HepG2 (cell line): ENCODE results near the gene SLC23A3. TPM values are rescaled to one million over a fixed set of nuclear protein-coding genes. Genes with fewer than 3 reads are reported as not detected.

Experiments
- ATAC-seq: fragments of 200-7000 bp; cut with Tn5 transposase; 3 replicates; pipeline ENCODE4 v1.9.1; 2020; ENCODE audit warnings: mild to moderate bottlenecking, moderate library complexity
- Bru-seq: library from RNA; stranded (reverse); fragments of 400-500 nt; gene quantifications from one replicate; lab custom pipeline; 2021; lab: Mats Ljungman, UMichigan
- BruChase-seq, 2 experiments: library from RNA; stranded (reverse); fragments of 400-500 nt; gene quantifications; one replicate each; lab custom pipeline; 2021; lab: Mats Ljungman, UMichigan
- BruUV-seq: library from RNA; stranded (reverse); fragments of 400-500 nt; replicated peaks from 2 replicates; lab custom pipeline; 2021; lab: Mats Ljungman, UMichigan
- CTCF ChIA-PET: fragments of 300-600 bp; formaldehyde crosslinking; extraction: SDS; loops from one replicate; lab custom pipeline; 2021; ENCODE audit warnings: low total read pairs, inconsistent platforms, low intra/inter-chr PET ratio; lab: Yijun Ruan, JAX
- POLR2A ChIA-PET: fragments of 350-600 bp; sonication (Branson Sonifier 250); formaldehyde crosslinking; loops from one replicate; lab custom pipeline; 2020; ENCODE audit warnings: antibody characterized with exemption, inconsistent platforms; lab: Yijun Ruan, JAX
- DNase-seq: peaks from one replicate; pipeline ENCODE4 v3.0.0-alpha.2; 2015; ENCODE audit warnings: low spot score
- FAIRE-seq: peaks from 3 replicates; lab custom pipeline; 2011; peaks lifted over from hg19 to GRCh38; lab: Jason Lieb, UNC
- H2AFZ ChIP-seq: one replicate; pipeline ENCODE4 v1.6.1; 2011; ENCODE audit warnings: low read length, inconsistent platforms
- H3K27ac ChIP-seq: fragments of 300-600 bp; 3 replicates; pipeline ENCODE4 v1.8.0; 2011; ENCODE audit warnings: mixed run types, mild to moderate bottlenecking, mixed read lengths, low read length, inconsistent platforms; ENCODE audit not compliant: insufficient read depth; ENCODE audit errors: extremely low read length
- H3K27me3 ChIP-seq, 2 experiments: fragments of 200-600 bp in 1 of 2; 2 replicates in 1 of 2; 3 replicates in 1 of 2; pipeline versions ENCODE4 v1.6.0 to v1.8.0; 2011; ENCODE audit warnings: low read length in 2 of 2, mild to moderate bottlenecking in 2 of 2, moderate library complexity in 2 of 2, inconsistent platforms in 1 of 2; ENCODE audit not compliant: insufficient read depth in 2 of 2, control insufficient read depth in 1 of 2
- H3K36me3 ChIP-seq, 2 experiments: fragments of 200-600 bp in 1 of 2; replicated peaks in 1 of 2; 2 replicates in 1 of 2; 3 replicates in 1 of 2; pipeline versions ENCODE4 v1.5.1 to v1.8.0; 2011; ENCODE audit warnings: low read length in 2 of 2, inconsistent platforms in 1 of 2; ENCODE audit not compliant: insufficient read depth in 2 of 2, control insufficient read depth in 1 of 2
- H3K4me1 ChIP-seq: 2 replicates; pipeline ENCODE4 v1.5.1; 2012; ENCODE audit warnings: low read length, inconsistent platforms; ENCODE audit not compliant: insufficient read depth
- H3K4me2 ChIP-seq: 2 replicates; pipeline ENCODE4 v1.6.0; 2011; ENCODE audit warnings: low read depth, low read length, inconsistent platforms
- H3K4me3 ChIP-seq, 3 experiments: fragments of 200-600 bp in 1 of 3; sonication (generic), shearing (Covaris generic) in 1 of 3; replicated peaks in 1 of 3; 2 replicates each; pipeline ENCODE4 v1.5.1; 2011 to 2016; ENCODE audit warnings: low read length in 3 of 3, inconsistent platforms in 2 of 3, low read depth in 2 of 3, mild to moderate bottlenecking in 2 of 3, control low read depth in 1 of 3, mixed read lengths in 1 of 3; ENCODE audit not compliant: insufficient read depth in 1 of 3
- H3K79me2 ChIP-seq: one replicate; pipeline ENCODE4 v1.6.1; 2011; ENCODE audit warnings: low read length, inconsistent platforms; ENCODE audit not compliant: insufficient read depth
- H3K9ac ChIP-seq: 2 replicates; pipeline ENCODE4 v1.6.0; 2011; ENCODE audit warnings: mild to moderate bottlenecking, low read depth, low read length, inconsistent platforms; ENCODE audit not compliant: insufficient read depth
- H3K9me3 ChIP-seq: 2 replicates; pipeline ENCODE4 v1.5.1; 2012; ENCODE audit warnings: mild to moderate bottlenecking, low read length
- H4K20me1 ChIP-seq: 2 replicates; pipeline ENCODE4 v1.6.0; 2011; ENCODE audit warnings: inconsistent platforms, mild to moderate bottlenecking, low read length, moderate library complexity; ENCODE audit not compliant: insufficient read depth
- CC2D1A ChIP-seq: sonication (generic); formaldehyde crosslinking; IDR thresholded peaks from 2 replicates; pipeline ENCODE4 v1.8.1; 2023; ENCODE audit warnings: mild to moderate bottlenecking, missing genetic modification reagents
- FOXK2 ChIP-seq: fragments of 450-650 bp; IDR thresholded peaks from 2 replicates; pipeline ENCODE4 v1.6.1; 2016
- HNF4G ChIP-seq, 2 experiments: sonication (generic) in 1 of 2; formaldehyde crosslinking in 1 of 2; IDR thresholded peaks; 2 replicates each; pipeline versions ENCODE4 v1.4.0 to v1.6.1; 2011 to 2020; ENCODE audit warnings: borderline replicate concordance in 2 of 2, low read depth in 2 of 2, mild to moderate bottlenecking in 2 of 2, low read length in 1 of 2, missing genetic modification reagents in 1 of 2, moderate library complexity in 1 of 2
- NONO ChIP-seq, 2 experiments: fragments of 450-650 bp in 1 of 2; sonication (generic) in 1 of 2; formaldehyde crosslinking in 1 of 2; IDR thresholded peaks in 1 of 2; conservative IDR thresholded peaks in 1 of 2; 2 replicates each; pipeline versions ENCODE4 v1.6.1 to v1.8.0; 2017 to 2022; ENCODE audit warnings: mild to moderate bottlenecking in 1 of 2, missing genetic modification reagents in 1 of 2, moderate library complexity in 1 of 2
- PATZ1 ChIP-seq: sonication (generic); formaldehyde crosslinking; IDR thresholded peaks from 2 replicates; pipeline ENCODE4 v1.4.0; 2020; ENCODE audit warnings: missing genetic modification reagents
- PHB2 ChIP-seq: fragments of 450-650 bp; IDR thresholded peaks from 2 replicates; pipeline ENCODE4 v1.6.1; 2018; ENCODE audit not compliant: partially characterized antibody
- SIX4 ChIP-seq: sonication (generic); formaldehyde crosslinking; IDR thresholded peaks from 2 replicates; pipeline ENCODE4 v1.4.0; 2020; ENCODE audit warnings: missing genetic modification reagents
- SRSF4 ChIP-seq: fragments of 200-400 bp; formaldehyde crosslinking; IDR thresholded peaks from one replicate; pipeline ENCODE4 v1.6.1; 2018; ENCODE audit warnings: mild to moderate bottlenecking, low read depth, low read length, moderate library complexity; ENCODE audit not compliant: poor library complexity, severe bottlenecking
- ZFP82 ChIP-seq: sonication (generic); formaldehyde crosslinking; IDR thresholded peaks from 2 replicates; pipeline ENCODE4 v1.5.1; 2020; ENCODE audit warnings: mild to moderate bottlenecking, missing genetic modification reagents, borderline replicate concordance
- ZNF263 ChIP-seq: sonication (generic); formaldehyde crosslinking; IDR thresholded peaks from 2 replicates; pipeline ENCODE4 v1.4.0; 2020; ENCODE audit warnings: missing genetic modification reagents
- WGBS: methylation state at CpG from one replicate; pipeline ENCODE4 v1.1.6; 2017; ENCODE audit warnings: low lambda C conversion rate; 5-methylcytosine and 5-hydroxymethylcytosine counted together
- in situ Hi-C: cut with HindIII; loops from 2 replicates; pipeline ENCODE4 v1.10.0; 2017; ENCODE audit warnings: low pct_unique_long_range_greater_than_20kb; ENCODE audit not compliant: extremely low pct_ligation_motif_present
- intact Hi-C: fragments of 100-400 bp; cut with micrococcal nuclease; formaldehyde crosslinking; loops from one replicate; pipeline ENCODE4 v1.10.0; 2022; ENCODE audit not compliant: unreplicated experiment
- long read RNA-seq, 2 experiments: library from RNA in 1 of 2; library from polyadenylated mRNA in 1 of 2; stranded (forward) in 1 of 2; unstranded in 1 of 2; transcript quantifications; one replicate each; pipeline ENCODE4 v2.0.0, GENCODE V29; 2019 to 2022
- polyA minus RNA-seq, 3 experiments: library from RNA; depleted of rRNA, polyadenylated mRNA; stranded (reverse); fragments of >200 nt; gene quantifications; 2 replicates each; pipeline ENCODE4 v1.2.3, GENCODE V29; 2011; ENCODE audit warnings: low replicate concordance in 1 of 3
- polyA plus RNA-seq, 8 experiments: library from polyadenylated mRNA; depleted of rRNA in 3 of 8; stranded (reverse) in 7 of 8; unstranded in 1 of 8; fragments of >200 nt; fragmentation: Illumina TruSeq in 4 of 8; extraction: Trizol in 4 of 8; gene quantifications; 2 replicates each; pipeline versions ENCODE4 v1.2.1 to v1.2.3, GENCODE V29; 2011 to 2016; ENCODE audit warnings: low read depth in 4 of 8, missing spikeins in 1 of 8, mixed read lengths in 1 of 8; ENCODE audit not compliant: insufficient read depth in 1 of 8
- total RNA-seq, 5 experiments: library from RNA; depleted of rRNA; stranded (reverse); fragments of >200 nt; fragmentation: Illumina TruSeq; extraction: Trizol; gene quantifications; 2 replicates each; pipeline ENCODE4 v1.2.3, GENCODE V29; 2016; ENCODE audit warnings: low read depth in 1 of 5

Gene SLC23A3
- total RNA-seq (2016; rRNA removed; fragmentation: Illumina TruSeq; extraction: Trizol) (0.38 TPM in 1 of 2 replicates, not detected in the other), polyA plus RNA-seq (2011; rRNA removed) (0.78 and 2.1 TPM in 2 replicates), polyA minus RNA-seq (2011; rRNA and poly(A)+ RNA removed; ENCODE audit: low replicate concordance) (2.2 and 2.4 TPM in 2 replicates), Bru-seq, nascent RNA (percentile 53 among the genes with signal in this experiment), BruChase-seq, experiment 1, labeled RNA remaining after a 6-hour chase (percentile 65 among the genes with signal in this experiment), BruChase-seq, experiment 2, labeled RNA remaining after a 2-hour chase (percentile 56 among the genes with signal in this experiment)
- total RNA-seq (2016; cell fraction: cytosol; rRNA removed; fragmentation: Illumina TruSeq; extraction: Trizol; ENCODE audit: low read depth) = 0.40 and 0.71 TPM in 2 replicates
- 0.37 TPM in 1 of 2 replicates, not detected in the other for total RNA-seq (2016; cell fraction: insoluble cytoplasmic fraction; rRNA removed; fragmentation: Illumina TruSeq; extraction: Trizol)
- 0.21 and 0.37 TPM in 2 replicates for total RNA-seq (2016; cell fraction: membrane; rRNA removed; fragmentation: Illumina TruSeq; extraction: Trizol)
- 0.34 and 0.56 TPM in 2 replicates for total RNA-seq (2016; cell fraction: nucleus; rRNA removed; fragmentation: Illumina TruSeq; extraction: Trizol)
- polyA plus RNA-seq (2011; cell fraction: cytosol; rRNA removed) = 0.10 and 0.12 TPM in 2 replicates
- polyA plus RNA-seq (2011; cell fraction: nucleus; rRNA removed) = 7.7 and 12.3 TPM in 2 replicates
- polyA plus RNA-seq (2012) = 0.89 and 1.8 TPM in 2 replicates
- polyA plus RNA-seq (2016; cell fraction: cytosol; fragmentation: Illumina TruSeq; extraction: Trizol; ENCODE audit: low read depth) = not detected in 2 replicates
- polyA plus RNA-seq (2016; cell fraction: insoluble cytoplasmic fraction; fragmentation: Illumina TruSeq; extraction: Trizol; ENCODE audit: low read depth) = not detected in 2 replicates
- not detected in 2 replicates for polyA plus RNA-seq (2016; cell fraction: membrane; fragmentation: Illumina TruSeq; extraction: Trizol; ENCODE audit: low read depth)
- 2.0 and 2.1 TPM in 2 replicates for polyA plus RNA-seq (2016; cell fraction: nucleus; fragmentation: Illumina TruSeq; extraction: Trizol; ENCODE audit: insufficient read depth, low read depth)
- 0.30 TPM in 1 of 2 replicates, not detected in the other for polyA minus RNA-seq (2011; cell fraction: cytosol; rRNA and poly(A)+ RNA removed)
- polyA minus RNA-seq (2011; cell fraction: nucleus; rRNA and poly(A)+ RNA removed) = 3.2 and 5.2 TPM in 2 replicates
- long read RNA-seq, experiment 1 = 0 reads
- long read RNA-seq, experiment 2 = 0 reads

GRCh38 chr2:219169930-219170654 lies at the start of gene SLC23A3:
Gene SLC23A3 (minus strand): TSS chr2:219170029. CDS start chr2:219169984, 45 bp downstream.
- Histone ChIP-seq H3K27me3 (peaks cover 0 to 2% of the 10 kb centered on the region in 2 experiments; a peak in 1 of 5 replicates), H3K9ac (no peak within 1 kb of the TSS), H3K9me3 (no peaks in the 10 kb centered on the region), H3K4me3 (peak within 1 kb of the TSS in 1 of 3 experiments; percentile 1; a peak in 1 of 6 replicates), H4K20me1 (no peaks in the 10 kb centered on the region), H3K4me2 (no peak within 1 kb of the TSS), H3K79me2 (no peaks in the 10 kb centered on the region), H2AFZ (no peak within 1 kb of the TSS), H3K27ac (no peak within 1 kb of the TSS), H3K36me3 (peaks cover 7 to 23% of the 10 kb centered on the region in 2 experiments), H3K4me1 (peaks cover 24% of the 10 kb centered on the region)
- WGBS = 56% methylated on average over 10 of the region's 10 CpGs
- no peak for DNase-seq
- intact Hi-C loops = no loop called here
- ChIA-PET CTCF (interaction anchor here (1.3 to 1.8 kb wide), 3 partner anchors 10 to 125 kb away, joined by 5 to 12 read pairs (median 8); partner anchors contain the start of gene NHEJ1), POLR2A (interaction anchor here (1.6 to 10.4 kb wide), 3 partner anchors 38 to 218 kb away, joined by 6 to 227 read pairs (median 6); partner anchors contain the start of genes DNPEP, GLB1L, STK16 and ZFAND2B)
- FAIRE-seq = no peak
- in situ Hi-C loops = loop anchor here (5.0 kb wide), 2 partner anchors 37 to 127 kb away; partner anchors contain the start of gene ZFAND2B
- peak; percentile 16 for ATAC-seq
- no TSS peak for BruUV-seq
- TF ChIP-seq SRSF4 = no peak
- no peak for TF ChIP-seq NONO (IDR thresholded peaks at IDR 0.05)
- no peak for TF ChIP-seq NONO (CRISPR knock-in tag; conservative IDR thresholded peaks at IDR 0.05)
- TF ChIP-seq PHB2 = no peak
- no peak for TF ChIP-seq ZNF263 (CRISPR knock-in tag)
- TF ChIP-seq CC2D1A (CRISPR knock-in tag) = no peak
- peak; percentile 49; the same call in 1 of the 2 replicates for TF ChIP-seq HNF4G (IDR thresholded peaks at IDR 0.05; ENCODE audit: borderline replicate concordance, low read depth, low read length)
- no peak for TF ChIP-seq HNF4G (CRISPR knock-in tag; IDR thresholded peaks at IDR 0.05; ENCODE audit: borderline replicate concordance, low read depth)
- TF ChIP-seq FOXK2 = no peak
- no peak for TF ChIP-seq ZFP82
- peak; percentile 57 for TF ChIP-seq PATZ1 (CRISPR knock-in tag)
- TF ChIP-seq SIX4 = no peak
